ENCODE results near the gene TNS1. TPM values are rescaled to one million over a fixed set of nuclear protein-coding genes. Genes with fewer than 3 reads are reported as not detected.

The TNS1 gene
- total RNA-seq, 2 donors from 2014 or later, result 1,836 to 2,296 TPM

DNA sequence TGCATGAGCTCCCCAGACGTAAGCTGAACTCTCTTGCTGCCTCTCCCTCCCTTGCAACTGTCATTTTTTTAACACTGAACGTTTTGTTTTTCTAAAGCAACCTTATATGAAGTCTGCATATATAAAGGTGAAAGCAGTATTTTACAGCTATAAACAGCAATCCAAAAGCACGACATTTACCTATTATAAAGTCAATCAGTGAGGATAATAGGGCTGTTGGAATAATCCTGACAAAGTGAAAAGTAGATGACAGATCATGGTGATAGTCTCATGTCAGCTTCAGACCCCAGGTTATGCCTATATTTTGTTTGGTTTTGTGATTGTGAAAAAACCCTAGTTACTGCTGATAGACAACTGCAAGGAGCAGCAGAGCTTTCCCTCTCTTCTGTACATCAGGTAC, 195.8 kb downstream of the TNS1 start:
- TF ChIP-seq, protein P1, sequence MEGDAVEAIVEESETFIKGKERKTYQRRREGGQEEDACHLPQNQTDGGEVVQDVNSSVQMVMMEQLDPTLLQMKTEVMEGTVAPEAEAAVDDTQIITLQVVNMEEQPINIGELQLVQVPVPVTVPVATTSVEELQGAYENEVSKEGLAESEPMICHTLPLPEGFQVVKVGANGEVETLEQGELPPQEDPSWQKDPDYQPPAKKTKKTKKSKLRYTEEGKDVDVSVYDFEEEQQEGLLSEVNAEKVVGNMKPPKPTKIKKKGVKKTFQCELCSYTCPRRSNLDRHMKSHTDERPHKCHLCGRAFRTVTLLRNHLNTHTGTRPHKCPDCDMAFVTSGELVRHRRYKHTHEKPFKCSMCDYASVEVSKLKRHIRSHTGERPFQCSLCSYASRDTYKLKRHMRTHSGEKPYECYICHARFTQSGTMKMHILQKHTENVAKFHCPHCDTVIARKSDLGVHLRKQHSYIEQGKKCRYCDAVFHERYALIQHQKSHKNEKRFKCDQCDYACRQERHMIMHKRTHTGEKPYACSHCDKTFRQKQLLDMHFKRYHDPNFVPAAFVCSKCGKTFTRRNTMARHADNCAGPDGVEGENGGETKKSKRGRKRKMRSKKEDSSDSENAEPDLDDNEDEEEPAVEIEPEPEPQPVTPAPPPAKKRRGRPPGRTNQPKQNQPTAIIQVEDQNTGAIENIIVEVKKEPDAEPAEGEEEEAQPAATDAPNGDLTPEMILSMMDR (IDR thresholded peaks at IDR 0.05), result no peak
- H3K9me3 ChIP-seq, result no peaks in the 10 kb centered on the region
- H3K36me3 ChIP-seq, result peaks cover 83% of the 10 kb centered on the region
- peak overlapping the region; percentile 43 to 57 for H3K27ac ChIP-seq
- H3K27me3 ChIP-seq (replicated peaks; ENCODE audit: insufficient read depth), result no peaks in the 10 kb centered on the region
- DNase-seq (ENCODE audit: low spot score) (no peak), ATAC-seq (ENCODE audit: insufficient number of reproducible peaks, low FRiP score, low read depth) (no peak)
- H3K4me3 ChIP-seq, result no peak overlapping the region
- H3K4me1 ChIP-seq (ENCODE audit: control insufficient read depth in 1 of 2, low read depth in 2 of 2), result peaks cover 25 to 77% of the 10 kb centered on the region in 2 donors

DNA sequence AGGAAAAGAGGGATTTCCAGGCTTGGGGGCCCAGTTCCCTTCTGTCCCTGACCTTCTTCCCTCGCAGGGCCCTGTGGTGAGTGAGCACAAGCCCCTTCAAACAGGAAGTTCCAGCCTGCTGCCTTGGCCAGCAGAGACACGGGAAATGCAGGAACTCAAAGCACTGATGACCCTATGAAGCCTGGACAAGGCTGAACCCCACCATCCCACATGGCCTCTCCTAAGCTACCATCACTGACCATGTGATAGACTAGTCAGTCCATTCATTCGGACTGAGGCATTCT, 196.4 kb downstream of the TNS1 start:
- H3K27ac ChIP-seq, result peak overlapping the region; percentile 43 to 57
- H3K9me3 ChIP-seq, result no peaks in the 10 kb centered on the region
- DNase-seq (ENCODE audit: low spot score), result no peak
- no peak overlapping the region for H3K4me3 ChIP-seq
- H3K36me3 ChIP-seq, result peaks cover 83% of the 10 kb centered on the region
- H3K4me1 ChIP-seq (ENCODE audit: control insufficient read depth in 1 of 2, low read depth in 2 of 2), result peaks cover 25 to 71% of the 10 kb centered on the region in 2 donors
- no peak for ATAC-seq (ENCODE audit: insufficient number of reproducible peaks, low FRiP score, low read depth)
- TF ChIP-seq, protein P1 (IDR thresholded peaks at IDR 0.05), result no peak
- no peaks in the 10 kb centered on the region for H3K27me3 ChIP-seq (replicated peaks; ENCODE audit: insufficient read depth)

DNA sequence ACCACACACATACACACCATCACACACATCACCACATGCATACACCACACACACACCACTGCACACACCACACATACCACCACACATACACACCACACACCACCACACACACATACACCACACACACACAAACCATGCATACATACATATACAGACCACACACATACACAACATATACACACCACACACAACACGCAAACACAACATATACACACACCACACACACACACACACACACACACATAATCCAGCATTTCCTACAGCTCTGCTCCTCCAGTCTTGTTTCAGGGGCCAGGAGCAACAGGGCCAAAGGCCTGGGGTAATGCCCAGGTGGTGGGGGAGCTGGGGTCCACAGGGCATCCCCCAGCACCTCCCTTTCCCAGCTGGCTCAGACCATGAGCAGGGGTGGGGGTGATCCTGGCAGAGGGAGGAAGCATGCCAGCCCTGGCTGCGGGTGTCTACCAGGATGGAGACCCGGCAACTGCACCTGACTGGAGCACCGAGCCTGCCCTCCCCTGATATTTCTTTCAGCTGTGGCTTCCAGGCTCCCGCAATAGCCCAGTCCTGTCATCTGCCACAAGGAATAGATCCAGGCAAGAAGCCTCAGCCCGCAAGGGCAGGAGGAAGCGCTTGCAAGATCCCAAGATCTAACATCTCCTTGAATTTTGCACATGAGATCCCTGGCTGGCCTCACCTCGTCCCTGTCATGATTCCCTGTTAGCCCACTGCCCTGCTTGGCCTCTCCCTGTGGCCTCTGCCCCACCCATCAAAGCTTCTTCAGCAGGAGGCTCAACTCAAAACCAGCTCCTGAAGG, 196.9 kb downstream of the TNS1 start:
- peaks cover 25 to 66% of the 10 kb centered on the region in 2 donors for H3K4me1 ChIP-seq (ENCODE audit: control insufficient read depth in 1 of 2, low read depth in 2 of 2)
- peak overlapping the region; percentile 43 to 57 for H3K27ac ChIP-seq
- peaks cover 83% of the 10 kb centered on the region for H3K36me3 ChIP-seq
- H3K9me3 ChIP-seq, result no peaks in the 10 kb centered on the region
- no peak for ATAC-seq (ENCODE audit: insufficient number of reproducible peaks, low FRiP score, low read depth)
- no peak for DNase-seq (ENCODE audit: low spot score)
- no peak overlapping the region for H3K4me3 ChIP-seq
- H3K27me3 ChIP-seq (replicated peaks; ENCODE audit: insufficient read depth), result no peaks in the 10 kb centered on the region
- TF ChIP-seq, protein P1 (IDR thresholded peaks at IDR 0.05), result no peak

DNA sequence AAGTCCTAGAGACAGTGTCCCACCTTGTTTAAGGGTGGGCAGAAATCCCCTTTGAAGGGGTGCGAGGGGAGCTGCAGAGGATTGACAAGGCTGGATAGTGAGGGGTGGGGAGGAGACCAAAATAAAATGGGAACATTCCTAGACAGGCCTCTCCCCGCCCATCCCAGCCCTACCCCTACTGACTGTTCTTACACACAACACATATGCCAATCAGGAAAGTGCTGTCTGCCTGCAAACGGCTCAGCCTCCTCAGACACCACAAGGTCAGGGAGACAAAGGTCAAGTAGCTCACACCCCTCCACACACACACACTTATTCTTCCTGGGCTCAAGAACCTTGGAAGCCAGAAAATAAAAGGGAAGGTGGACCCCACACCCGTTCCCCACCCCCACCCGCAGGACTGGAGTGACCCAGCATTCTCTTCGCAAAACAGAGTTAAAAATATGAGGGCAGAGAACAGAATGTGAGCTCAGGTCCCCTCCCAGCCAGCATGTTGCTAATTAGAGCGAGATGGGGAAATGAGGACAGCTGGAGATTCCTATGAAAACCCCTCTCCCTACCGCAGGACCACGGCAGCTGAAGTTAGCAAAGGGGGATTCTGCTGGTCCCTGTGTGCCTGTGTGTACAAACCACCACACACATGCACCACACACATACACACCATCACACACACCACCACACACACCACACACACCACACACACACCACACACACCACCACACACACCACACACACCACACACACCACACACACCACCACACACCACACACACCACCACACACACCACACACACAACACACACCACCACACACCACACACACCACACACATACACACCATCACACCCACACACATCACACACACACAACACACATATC, 197.8 kb downstream of the TNS1 start:
- Histone ChIP-seq H3K4me3 (no peak overlapping the region), H3K9me3 (no peaks in the 10 kb centered on the region), H3K4me1 (ENCODE audit: control insufficient read depth in 1 of 2, low read depth in 2 of 2) (peaks cover 25 to 63% of the 10 kb centered on the region in 2 donors), H3K36me3 (peaks cover 82% of the 10 kb centered on the region), H3K27me3 (replicated peaks; ENCODE audit: insufficient read depth) (no peaks in the 10 kb centered on the region), H3K27ac (peak overlapping the region; percentile 43 to 64)
- no peak for DNase-seq (ENCODE audit: low spot score)
- TF ChIP-seq, protein P1 (IDR thresholded peaks at IDR 0.05), result no peak
- no peak for ATAC-seq (ENCODE audit: insufficient number of reproducible peaks, low FRiP score, low read depth)

DNA sequence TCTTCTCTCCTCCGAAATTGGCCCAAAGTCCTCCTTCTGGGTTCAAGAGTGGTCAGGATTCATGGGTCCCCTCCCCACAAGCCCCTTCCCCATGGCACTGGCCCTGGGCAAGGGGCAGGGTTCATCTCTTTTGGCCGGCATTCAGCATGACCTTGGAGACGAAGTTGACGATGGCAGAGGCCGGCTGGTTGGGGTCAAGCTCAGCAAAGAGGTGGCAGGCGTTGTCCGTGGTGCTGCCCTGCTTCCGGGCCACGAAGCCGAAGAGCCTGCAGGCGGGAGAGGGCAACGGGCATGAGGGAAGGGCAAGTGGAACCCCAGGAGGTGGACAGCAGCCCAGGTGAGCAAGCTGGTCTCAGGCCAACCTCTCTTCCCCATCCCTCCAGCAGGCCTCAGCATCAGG, 198.5 kb downstream of the TNS1 start:
- Histone ChIP-seq H3K27ac (peak overlapping the region; percentile 43 to 64), H3K4me3 (no peak overlapping the region), H3K36me3 (peaks cover 82% of the 10 kb centered on the region), H3K27me3 (replicated peaks; ENCODE audit: insufficient read depth) (no peaks in the 10 kb centered on the region), H3K9me3 (no peaks in the 10 kb centered on the region), H3K4me1 (ENCODE audit: control insufficient read depth in 1 of 2, low read depth in 2 of 2) (peaks cover 25 to 58% of the 10 kb centered on the region in 2 donors)
- ATAC-seq (ENCODE audit: insufficient number of reproducible peaks, low FRiP score, low read depth), result no peak
- no peak for DNase-seq (ENCODE audit: low spot score)
- TF ChIP-seq, protein P1 (IDR thresholded peaks at IDR 0.05), result no peak
